Caco-2 (cell line): ENCODE measurements around the gene ATAD5. TPM values are rescaled to one million over a fixed set of nuclear protein-coding genes. Genes with fewer than 3 reads are reported as not detected.

Source experiments
- BruUV-seq: library from RNA; stranded (reverse); fragments of 400-500 nt; replicated peaks from 2 replicates; lab custom pipeline; 2021; lab: Mats Ljungman, UMichigan
- CTCF ChIA-PET: fragments of 300-600 bp; sonication (Branson Sonifier 250); formaldehyde crosslinking; loops from one replicate; lab custom pipeline; 2022; ENCODE audit warnings: antibody characterized with exemption; lab: Charles Lee
- POLR2A ChIA-PET: fragments of 300-600 bp; sonication (Branson Sonifier 250); formaldehyde crosslinking; loops from one replicate; lab custom pipeline; 2022; ENCODE audit warnings: antibody characterized with exemption; lab: Charles Lee
- DNase-seq, 2 experiments: peaks; one replicate each; pipeline versions ENCODE4 v3.0.0 to v3.0.0-alpha.2; 2020 to 2022
- H3K27me3 ChIP-seq: replicated peaks from 2 replicates; pipeline ENCODE4 v1.6.0; 2011; ENCODE audit warnings: low read length; ENCODE audit not compliant: control insufficient read depth, insufficient read depth
- H3K36me3 ChIP-seq: 2 replicates; pipeline ENCODE4 v1.5.1; 2011; ENCODE audit warnings: low read length; ENCODE audit not compliant: control insufficient read depth, insufficient read depth
- H3K4me1 ChIP-seq: fragments of 250-450 bp; sonication (Bioruptor Pico); 2 replicates; pipeline ENCODE4 v1.5.1; 2020; ENCODE audit warnings: mild to moderate bottlenecking
- H3K4me3 ChIP-seq: 2 replicates; pipeline ENCODE4 v1.5.1; 2011; ENCODE audit warnings: low read depth, mild to moderate bottlenecking, control low read depth, low read length
- H3K9me3 ChIP-seq: fragments of 250-450 bp; sonication (Bioruptor Pico); 2 replicates; pipeline ENCODE4 v1.5.1; 2020; ENCODE audit warnings: mild to moderate bottlenecking, moderate library complexity
- H3K27ac Mint-ChIP-seq: one replicate; pipeline ENCODE4 v1.8.0; 2022; ENCODE audit warnings: mixed read lengths; ENCODE audit not compliant: unreplicated experiment
- H3K27me3 Mint-ChIP-seq: one replicate; pipeline ENCODE4 v1.8.0; 2022; ENCODE audit warnings: mixed read lengths; ENCODE audit not compliant: insufficient read depth, unreplicated experiment
- H3K36me3 Mint-ChIP-seq: one replicate; pipeline ENCODE4 v1.8.0; 2022; ENCODE audit warnings: mild to moderate bottlenecking, mixed read lengths; ENCODE audit not compliant: insufficient read depth, unreplicated experiment
- H3K4me1 Mint-ChIP-seq: one replicate; pipeline ENCODE4 v1.8.0; 2022; ENCODE audit warnings: low read depth, mixed read lengths; ENCODE audit not compliant: unreplicated experiment
- H3K4me3 Mint-ChIP-seq: one replicate; pipeline ENCODE4 v1.8.0; 2022; ENCODE audit warnings: mild to moderate bottlenecking, moderate library complexity, mixed read lengths; ENCODE audit not compliant: unreplicated experiment
- H3K9me3 Mint-ChIP-seq: one replicate; pipeline ENCODE4 v1.8.0; 2022; ENCODE audit warnings: mixed read lengths; ENCODE audit not compliant: unreplicated experiment
- intact Hi-C: fragments of 100-400 bp; cut with micrococcal nuclease; formaldehyde crosslinking; loops from one replicate; pipeline ENCODE4 v1.10.0; 2022; ENCODE audit not compliant: unreplicated experiment
- total RNA-seq: library from RNA; stranded (reverse); gene quantifications from 2 replicates; pipeline ENCODE4 v1.2.3, GENCODE V29; 2022
- TF ChIP-seq, protein P1 (sequence below), 2 experiments: fragments of 200-600 bp in 1 of 2; IDR thresholded peaks; 1 replicate in 1 of 2; 2 replicates in 1 of 2; pipeline versions ENCODE4 v1.5.1 to v1.8.0; 2011 to 2022; ENCODE audit warnings: antibody characterized with exemption in 1 of 2, control low read depth in 1 of 2, inconsistent platforms in 1 of 2, low read depth in 1 of 2, low read length in 1 of 2, mild to moderate bottlenecking in 1 of 2, moderate library complexity in 1 of 2; ENCODE audit not compliant: insufficient read depth in 1 of 2, severe bottlenecking in 1 of 2, unreplicated experiment in 1 of 2

Gene ATAD5
- total RNA-seq, 1 experiment from 2014 or later, result 21.8 TPM

DNA sequence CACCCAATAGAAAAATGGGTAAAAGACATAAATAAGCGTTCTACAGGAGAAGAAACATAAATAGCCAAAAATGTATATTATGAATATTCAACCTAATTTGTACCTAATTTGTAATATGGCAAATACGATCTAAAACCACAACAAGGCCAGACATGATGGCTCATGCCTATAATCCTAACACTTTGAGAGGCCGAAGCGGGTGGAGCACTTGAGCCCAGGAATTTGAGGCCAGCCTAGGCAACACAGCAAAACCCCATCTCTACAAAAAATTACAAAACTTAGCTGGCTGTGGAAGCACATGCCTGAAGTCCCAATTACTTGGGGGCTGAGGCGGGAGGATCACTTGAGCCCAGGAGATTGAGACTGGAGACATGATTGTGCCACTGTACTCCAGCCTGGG is 37.4 kb upstream of the ATAD5 start:
- no peak overlapping the region for H3K4me3 ChIP-seq
- no peaks in the 10 kb centered on the region for H3K27me3 ChIP-seq
- no TSS peak for BruUV-seq
- H3K4me1 ChIP-seq, result no peaks in the 10 kb centered on the region
- peaks cover 1% of the 10 kb centered on the region; the same call in 1 of the 2 replicates for H3K36me3 ChIP-seq
- TF ChIP-seq, protein P1, sequence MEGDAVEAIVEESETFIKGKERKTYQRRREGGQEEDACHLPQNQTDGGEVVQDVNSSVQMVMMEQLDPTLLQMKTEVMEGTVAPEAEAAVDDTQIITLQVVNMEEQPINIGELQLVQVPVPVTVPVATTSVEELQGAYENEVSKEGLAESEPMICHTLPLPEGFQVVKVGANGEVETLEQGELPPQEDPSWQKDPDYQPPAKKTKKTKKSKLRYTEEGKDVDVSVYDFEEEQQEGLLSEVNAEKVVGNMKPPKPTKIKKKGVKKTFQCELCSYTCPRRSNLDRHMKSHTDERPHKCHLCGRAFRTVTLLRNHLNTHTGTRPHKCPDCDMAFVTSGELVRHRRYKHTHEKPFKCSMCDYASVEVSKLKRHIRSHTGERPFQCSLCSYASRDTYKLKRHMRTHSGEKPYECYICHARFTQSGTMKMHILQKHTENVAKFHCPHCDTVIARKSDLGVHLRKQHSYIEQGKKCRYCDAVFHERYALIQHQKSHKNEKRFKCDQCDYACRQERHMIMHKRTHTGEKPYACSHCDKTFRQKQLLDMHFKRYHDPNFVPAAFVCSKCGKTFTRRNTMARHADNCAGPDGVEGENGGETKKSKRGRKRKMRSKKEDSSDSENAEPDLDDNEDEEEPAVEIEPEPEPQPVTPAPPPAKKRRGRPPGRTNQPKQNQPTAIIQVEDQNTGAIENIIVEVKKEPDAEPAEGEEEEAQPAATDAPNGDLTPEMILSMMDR (IDR thresholded peaks at IDR 0.05; ENCODE audit: insufficient read depth in 1 of 2, low read depth in 1 of 2, low read length in 1 of 2, severe bottlenecking in 1 of 2, unreplicated experiment in 1 of 2), result no peak
- H3K9me3 Mint-ChIP-seq, result no peaks in the 10 kb centered on the region
- H3K4me1 Mint-ChIP-seq, result peaks cover 2% of the 10 kb centered on the region
- no peaks in the 10 kb centered on the region for H3K9me3 ChIP-seq
- POLR2A ChIA-PET, result interaction anchor here (0.6 kb wide), 1 partner anchor 66 kb away, joined by 4 read pairs; no protein-coding TSS in a partner anchor
- no peak overlapping the region for H3K27ac Mint-ChIP-seq
- DNase-seq, result no peak
- no peaks in the 10 kb centered on the region for H3K27me3 Mint-ChIP-seq
- CTCF ChIA-PET, result no interaction called here
- no peak overlapping the region for H3K4me3 Mint-ChIP-seq
- intact Hi-C loops, result no loop called here
- H3K36me3 Mint-ChIP-seq, result peaks cover 89% of the 10 kb centered on the region

DNA sequence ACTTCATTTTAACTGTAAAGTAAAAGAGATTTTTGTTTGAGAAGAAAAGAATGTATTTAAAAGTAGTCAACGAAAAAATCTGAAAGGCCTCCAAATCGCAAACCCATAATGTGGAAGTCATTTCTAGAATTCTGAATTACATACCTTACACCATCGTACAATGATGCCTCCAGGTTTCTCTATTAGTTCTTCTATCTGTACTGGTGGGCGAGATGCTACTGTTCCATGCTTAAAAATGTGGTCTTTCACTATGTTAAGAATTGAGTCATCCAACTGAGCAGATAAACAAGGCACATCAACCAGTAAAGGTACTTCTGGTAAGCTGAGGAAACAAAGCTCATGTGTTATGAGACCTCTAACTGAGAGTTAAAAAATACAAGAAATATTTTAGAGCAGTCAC is 35.8 kb upstream of the ATAD5 start:
- BruUV-seq, result no TSS peak
- no peaks in the 10 kb centered on the region for H3K27me3 ChIP-seq
- H3K27ac Mint-ChIP-seq, result no peak overlapping the region
- H3K9me3 ChIP-seq, result no peaks in the 10 kb centered on the region
- no peak overlapping the region for H3K4me3 ChIP-seq
- ChIA-PET CTCF (no interaction called here), POLR2A (no interaction called here)
- H3K27me3 Mint-ChIP-seq, result no peaks in the 10 kb centered on the region
- intact Hi-C loops, result no loop called here
- H3K4me3 Mint-ChIP-seq, result no peak overlapping the region
- H3K36me3 Mint-ChIP-seq, result peaks cover 84% of the 10 kb centered on the region
- H3K36me3 ChIP-seq, result no peaks in the 10 kb centered on the region; the same call in 1 of the 2 replicates
- no peaks in the 10 kb centered on the region for H3K9me3 Mint-ChIP-seq
- DNase-seq, result no peak
- H3K4me1 ChIP-seq, result no peaks in the 10 kb centered on the region
- TF ChIP-seq, protein P1 (IDR thresholded peaks at IDR 0.05; ENCODE audit: insufficient read depth in 1 of 2, low read depth in 1 of 2, low read length in 1 of 2, severe bottlenecking in 1 of 2, unreplicated experiment in 1 of 2), result no peak
- no peaks in the 10 kb centered on the region for H3K4me1 Mint-ChIP-seq

DNA sequence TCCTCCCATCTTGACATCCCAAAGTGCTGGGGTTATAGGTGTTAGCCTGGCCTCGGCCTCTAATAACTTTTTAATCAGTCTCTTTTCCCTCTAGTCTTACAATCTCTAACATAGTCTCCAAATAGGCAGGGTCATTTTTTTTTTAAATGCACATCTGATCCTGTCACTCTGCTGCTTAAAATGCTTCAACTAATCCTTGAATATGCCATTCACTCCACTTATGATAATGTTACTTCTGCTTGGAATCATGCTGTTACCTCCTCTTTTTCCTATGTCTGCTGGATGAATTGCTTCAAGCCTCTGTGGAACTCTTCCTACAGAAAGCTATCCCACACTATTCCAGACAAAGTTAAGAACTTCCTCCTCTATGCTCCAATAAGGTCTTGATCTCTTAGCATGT is 30.1 kb upstream of the ATAD5 start:
- Mint-ChIP-seq H3K27me3 (no peaks in the 10 kb centered on the region), H3K36me3 (peaks cover 63% of the 10 kb centered on the region), H3K4me3 (no peak overlapping the region), H3K4me1 (no peaks in the 10 kb centered on the region), H3K27ac (no peak overlapping the region), H3K9me3 (no peaks in the 10 kb centered on the region)
- Histone ChIP-seq H3K36me3 (no peaks in the 10 kb centered on the region), H3K4me3 (no peak overlapping the region), H3K27me3 (no peaks in the 10 kb centered on the region), H3K4me1 (no peaks in the 10 kb centered on the region), H3K9me3 (no peaks in the 10 kb centered on the region)
- ChIA-PET POLR2A (no interaction called here), CTCF (no interaction called here)
- intact Hi-C loops, result no loop called here
- no peak for DNase-seq
- no TSS peak for BruUV-seq
- TF ChIP-seq, protein P1 (IDR thresholded peaks at IDR 0.05; ENCODE audit: insufficient read depth in 1 of 2, low read depth in 1 of 2, low read length in 1 of 2, severe bottlenecking in 1 of 2, unreplicated experiment in 1 of 2), result no peak
